HG02943 (cell line): ENCODE results near the gene HIRIP3.
"Not testable (repeated sequence)": the region's sequence is repeated elsewhere in the genome, so short reads cannot be mapped to it uniquely, and the experiment has no call there.

Experiments
- ATAC-seq: cut with Tn5 transposase; IDR thresholded peaks from one replicate; pipeline ENCODE4 v1.9.1; 2021; ENCODE audit warnings: mild to moderate bottlenecking, low read depth, moderate library complexity; ENCODE audit not compliant: unreplicated experiment

Gene HIRIP3

GRCh38 chr16:29995324-29995910, at the start of gene HIRIP3:
Gene HIRIP3, minus strand, starts transcription at chr16:29995617. Its CDS starts 12 bp downstream, at chr16:29995605.
- ATAC-seq: peak; percentile 49

GRCh38 chr16:30041841-30042240, 46.4 kb upstream of the HIRIP3 start:
- no peak for ATAC-seq

GRCh38 chr16:30040690-30041089, 45.3 kb upstream of the HIRIP3 start:
- ATAC-seq: not testable (repeated sequence)

GRCh38 chr16:30040221-30040620, 44.8 kb upstream of the HIRIP3 start:
- no peak for ATAC-seq

GRCh38 chr16:30033270-30033669, 37.9 kb upstream of the HIRIP3 start:
- no peak for ATAC-seq

GRCh38 chr16:30032083-30032819, 36.8 kb upstream of the HIRIP3 start:
- ATAC-seq: no peak

- ATAC-seq: no peak
These were observed 36.1 kb upstream of the HIRIP3 start for GRCh38 chr16:30031477-30031918.

- no peak for ATAC-seq
These were observed 35.5 kb upstream of the HIRIP3 start, which contains the start of gene TLCD3B for GRCh38 chr16:30030841-30031413. Gene TLCD3B, minus strand, starts transcription at chr16:30031271. Its CDS starts 744 bp downstream, at chr16:30030527.

GRCh38 chr16:30030011-30030685, 34.7 kb upstream of the HIRIP3 start:
- no peak for ATAC-seq

- no peak for ATAC-seq
These were observed 33.1 kb upstream of the HIRIP3 start for GRCh38 chr16:30028438-30029076.

- ATAC-seq: no peak
These were observed 32.4 kb upstream of the HIRIP3 start for GRCh38 chr16:30027588-30028437.

- ATAC-seq: no peak
These were observed 31.0 kb upstream of the HIRIP3 start for GRCh38 chr16:30026449-30026848.

GRCh38 chr16:30025574-30025973, 30.2 kb upstream of the HIRIP3 start:
- no peak for ATAC-seq

- ATAC-seq: no peak
These were observed 29.7 kb upstream of the HIRIP3 start for GRCh38 chr16:30025156-30025555.

- no peak for ATAC-seq
These were observed 29.0 kb upstream of the HIRIP3 start for GRCh38 chr16:30024451-30024850.

GRCh38 chr16:30023586-30023985, 28.2 kb upstream of the HIRIP3 start:
- no peak for ATAC-seq

GRCh38 chr16:30022887-30023286, 27.5 kb upstream of the HIRIP3 start, which contains the start of gene C16orf92:
Gene C16orf92, plus strand, starts transcription at chr16:30023198. Its CDS starts 143 bp downstream, at chr16:30023341.
- ATAC-seq: no peak

GRCh38 chr16:30018731-30019158, 23.3 kb upstream of the HIRIP3 start:
- ATAC-seq: no peak

- not testable (repeated sequence) for ATAC-seq
These were observed 22.5 kb upstream of the HIRIP3 start for GRCh38 chr16:30017937-30018336.

GRCh38 chr16:30017277-30017656, 21.9 kb upstream of the HIRIP3 start:
- ATAC-seq: no peak
